Measurements from ENCODE around the gene EPHB6.

Gene EPHB6

GRCh38 chr7:142898377-142899170 is 43.7 kb downstream of the EPHB6 start:
- DNase-seq: no peak

- no peak for DNase-seq
These were observed 44.8 kb downstream of the EPHB6 start for GRCh38 chr7:142899661-142900060.

- no peak for DNase-seq
These were observed 46.8 kb downstream of the EPHB6 start for GRCh38 chr7:142901426-142902259.

- no peak for DNase-seq
These were observed 49.3 kb downstream of the EPHB6 start for GRCh38 chr7:142904128-142904527.

- DNase-seq: no peak
These were observed 50.9 kb downstream of the EPHB6 start for GRCh38 chr7:142905759-142906158.

GRCh38 chr7:142906643-142907042 is 51.8 kb downstream of the EPHB6 start:
- no peak for DNase-seq

GRCh38 chr7:142908290-142908689 is 53.4 kb downstream of the EPHB6 start:
- DNase-seq: no peak

GRCh38 chr7:142908921-142909890 is 54.3 kb downstream of the EPHB6 start:
- DNase-seq: peak; percentile 4

- DNase-seq: no peak
These were observed 55.2 kb downstream of the EPHB6 start for GRCh38 chr7:142910031-142910433.

- no peak for DNase-seq
These were observed 55.6 kb downstream of the EPHB6 start for GRCh38 chr7:142910481-142910880.

- DNase-seq: no peak
These were observed 58.2 kb downstream of the EPHB6 start for GRCh38 chr7:142913051-142913450.

GRCh38 chr7:142913566-142913965 is 58.7 kb downstream of the EPHB6 start:
- no peak for DNase-seq

GRCh38 chr7:142914121-142914520 is 59.2 kb downstream of the EPHB6 start:
- no peak for DNase-seq

GRCh38 chr7:142915315-142915714 is 60.4 kb downstream of the EPHB6 start:
- DNase-seq: no peak

- no peak for DNase-seq
These were observed 61.6 kb downstream of the EPHB6 start for GRCh38 chr7:142916508-142916907.

GRCh38 chr7:142917447-142917846 is 62.6 kb downstream of the EPHB6 start:
- DNase-seq: no peak

GRCh38 chr7:142918901-142919300 is 64.0 kb downstream of the EPHB6 start:
- DNase-seq: no peak

GRCh38 chr7:142919656-142920055 is 64.8 kb downstream of the EPHB6 start:
- DNase-seq: no peak
